Adrenal gland (tissue), 12 donors: Measurements from ENCODE around the gene GJB4. TPM values are rescaled to one million over a fixed set of nuclear protein-coding genes. Genes with fewer than 3 reads are reported as not detected.

Experiments used
- DNase-seq, 7 donors: peaks; one replicate each; pipeline ENCODE4 v3.0.0-alpha.2; 2019 to 2020
- H3K27ac ChIP-seq, 5 donors: fragments of 200-600 bp; sonication (generic) in 4 of 5; 1 replicate in 3 of 5; 2 replicates in 2 of 5; pipeline versions ENCODE4 v1.5.1 to v1.8.0; 2016 to 2020; ENCODE audit warnings: mild to moderate bottlenecking in 1 of 5
- H3K27me3 ChIP-seq: fragments of 200-600 bp; 2 replicates; pipeline ENCODE4 v1.8.0; 2021
- H3K36me3 ChIP-seq, 2 donors: fragments of 200-600 bp; replicated peaks in 1 of 2; 1 replicate in 1 of 2; 2 replicates in 1 of 2; pipeline versions ENCODE4 v1.5.1 to v1.8.0; 2018 to 2022
- H3K4me1 ChIP-seq, 2 donors: fragments of 200-600 bp; replicated peaks in 1 of 2; 1 replicate in 1 of 2; 2 replicates in 1 of 2; pipeline versions ENCODE4 v1.5.1 to v1.8.0; 2018 to 2021
- H3K4me3 ChIP-seq, 4 donors: fragments of 200-600 bp; sonication (generic) in 3 of 4; one replicate each; pipeline ENCODE4 v1.5.1; 2016 to 2018
- H3K9me3 ChIP-seq, 3 donors: fragments of 200-600 bp; sonication (generic) in 1 of 3; replicated peaks in 1 of 3; 1 replicate in 2 of 3; 2 replicates in 1 of 3; pipeline versions ENCODE4 v1.5.1 to v1.8.0; 2016 to 2021
- CTCF ChIP-seq, 6 experiments: fragments of 450-650 bp in 4 of 6; fragments of 200-600 bp in 2 of 6; sonication (generic) in 1 of 6; IDR thresholded peaks; 1 replicate in 5 of 6; 2 replicates in 1 of 6; pipeline versions ENCODE4 v1.5.1 to v1.8.0; 2016 to 2021; ENCODE audit warnings: antibody characterized with exemption in 6 of 6, mild to moderate bottlenecking in 2 of 6, moderate library complexity in 1 of 6
- POLR2A ChIP-seq, 2 donors: fragments of 450-650 bp; IDR thresholded peaks; one replicate each; pipeline ENCODE4 v1.6.1; 2017; ENCODE audit warnings: antibody characterized with exemption in 2 of 2, mild to moderate bottlenecking in 2 of 2, moderate library complexity in 1 of 2
- WGBS, 4 donors: extraction: QIAGEN DNeasy Blood & Tissue Kit in 2 of 4; methylation state at CpG; one replicate each; pipeline versions ENCODE4 v1.1.5 to v1.1.7; 2013 to 2017; 5-methylcytosine and 5-hydroxymethylcytosine counted together
- intact Hi-C, 2 donors: fragments of 100-400 bp; cut with DNase I; formaldehyde crosslinking; loops; one replicate each; pipeline versions ENCODE4 v1.14.1 to v1.15.0; 2022 to 2023
- polyA plus RNA-seq, 3 donors: library from polyadenylated mRNA; stranded (reverse); fragments of 200-250 nt in 2 of 3; fragments of 350-450 nt in 1 of 3; fragmentation: Illumina TruSeq in 1 of 3; extraction: RNeasy Lipid Tissue Mini Kit (QIAGEN cat#74804) in 1 of 3; gene quantifications; one replicate each; pipeline ENCODE4 v1.2.3, GENCODE V29; 2013 to 2014
- total RNA-seq, 9 donors: library from RNA; depleted of rRNA in 4 of 9; stranded (reverse); fragments of >200 nt in 4 of 9; fragments of 120-200 nt in 1 of 9; fragmentation: NEBNext Ultra II Directional in 1 of 9; extraction: Animal tissue kit (Norgen Biotek cat#: 25700) in 1 of 9; gene quantifications; one replicate each; pipeline versions ENCODE4 v1.1.0 to v1.2.4, GENCODE V29; 2013 to 2023
- donor health status: healthy with polysubstance abuse.
- donor health status: Bipolar disorder and iron deficiency.
- donor health status: DM: yes; HTN: yes; CAD: no.
- donor health status: DM: no; HTN: no; CAD: no.
- donor health status: DM: no; HTN: no; CAD: no.
- donor health status: DM: yes; HTN: yes; CAD: no.

Gene GJB4
- total and polyA plus RNA-seq, 12 donors = not detected

GRCh38 chr1:34786521-34787325 lies 27.2 kb downstream of the GJB4 start:
- Histone ChIP-seq H3K4me1 (peaks cover 0 to 5% of the 10 kb centered on the region in 2 donors), H3K27me3 (peaks cover 8% of the 10 kb centered on the region), H3K36me3 (no peaks in the 10 kb centered on the region), H3K27ac (peak overlapping the region in 1 of 5 donors; percentile 58), H3K4me3 (no peak overlapping the region), H3K9me3 (no peaks in the 10 kb centered on the region)
- TF ChIP-seq POLR2A (IDR thresholded peaks at IDR 0.05) (no peak), CTCF (IDR thresholded peaks at IDR 0.05) (peak; percentile 72 to 92 (median 89))
- DNase-seq = peak; percentile 67 to 93 (median 84)
- 48 to 50% (median 49%) methylated on average over 14 of the region's 14 CpGs for WGBS, 4 donors
- intact Hi-C loops = loop anchor here (5.0 kb wide), 2 partner anchors 66 to 81 kb away; no protein-coding TSS in a partner anchor

- 47 to 55% (median 48%) methylated on average over 8 to 9 of the region's 9 CpGs for WGBS, 4 donors
- Histone ChIP-seq H3K36me3 (no peaks in the 10 kb centered on the region), H3K9me3 (no peaks in the 10 kb centered on the region), H3K4me1 (peaks cover 0 to 7% of the 10 kb centered on the region in 2 donors), H3K4me3 (no peak overlapping the region), H3K27ac (peak overlapping the region in 1 of 5 donors; percentile 58), H3K27me3 (no peaks in the 10 kb centered on the region)
- intact Hi-C loops = loop anchor here (5.0 kb wide), 2 partner anchors 65 to 80 kb away; no protein-coding TSS in a partner anchor
- peak in 4 of 7 donors; percentile 35 to 75 (median 48) for DNase-seq
- peak in 5 of 6 experiments; percentile 22 to 45 (median 42) for TF ChIP-seq CTCF (IDR thresholded peaks at IDR 0.05)
- TF ChIP-seq POLR2A (IDR thresholded peaks at IDR 0.05) = no peak
These were observed 28.2 kb downstream of the GJB4 start for GRCh38 chr1:34787461-34788420.

GRCh38 chr1:34790985-34791384 lies 31.4 kb downstream of the GJB4 start:
- intact Hi-C loops = no loop called here
- no peaks in the 10 kb centered on the region for H3K9me3 ChIP-seq
- H3K27me3 ChIP-seq = no peaks in the 10 kb centered on the region
- peak overlapping the region in 2 of 5 donors; percentile 30 to 86 for H3K27ac ChIP-seq
- peak in 3 of 7 donors; percentile 13 to 69 (median 41) for DNase-seq
- 60 to 81% (median 78%) methylated on average over 5 to 6 of the region's 6 CpGs for WGBS, 4 donors
- no peaks in the 10 kb centered on the region for H3K36me3 ChIP-seq
- TF ChIP-seq POLR2A (IDR thresholded peaks at IDR 0.05) = no peak
- no peak for TF ChIP-seq CTCF (IDR thresholded peaks at IDR 0.05)
- no peak overlapping the region for H3K4me3 ChIP-seq
- H3K4me1 ChIP-seq = peaks cover 4 to 11% of the 10 kb centered on the region in 2 donors

- Histone ChIP-seq H3K9me3 (no peaks in the 10 kb centered on the region), H3K4me3 (peak overlapping the region in 1 of 4 donors; percentile 56), H3K27me3 (no peaks in the 10 kb centered on the region), H3K4me1 (peaks cover 4 to 7% of the 10 kb centered on the region in 2 donors), H3K36me3 (no peaks in the 10 kb centered on the region), H3K27ac (peak overlapping the region in 2 of 5 donors; percentile 1 to 86)
- intact Hi-C loops = no loop called here
- TF ChIP-seq POLR2A (IDR thresholded peaks at IDR 0.05) = no peak
- no peak for TF ChIP-seq CTCF (IDR thresholded peaks at IDR 0.05)
- 66 to 70% (median 68%) methylated on average over 10 of the region's 10 CpGs; no CpG with 5 or more reads in 1 of the 4 donors for WGBS, 4 donors
- no peak for DNase-seq
These were observed 32.9 kb downstream of the GJB4 start for GRCh38 chr1:34792424-34792823.
